ENCODE results near the gene BUD23.

DNA sequence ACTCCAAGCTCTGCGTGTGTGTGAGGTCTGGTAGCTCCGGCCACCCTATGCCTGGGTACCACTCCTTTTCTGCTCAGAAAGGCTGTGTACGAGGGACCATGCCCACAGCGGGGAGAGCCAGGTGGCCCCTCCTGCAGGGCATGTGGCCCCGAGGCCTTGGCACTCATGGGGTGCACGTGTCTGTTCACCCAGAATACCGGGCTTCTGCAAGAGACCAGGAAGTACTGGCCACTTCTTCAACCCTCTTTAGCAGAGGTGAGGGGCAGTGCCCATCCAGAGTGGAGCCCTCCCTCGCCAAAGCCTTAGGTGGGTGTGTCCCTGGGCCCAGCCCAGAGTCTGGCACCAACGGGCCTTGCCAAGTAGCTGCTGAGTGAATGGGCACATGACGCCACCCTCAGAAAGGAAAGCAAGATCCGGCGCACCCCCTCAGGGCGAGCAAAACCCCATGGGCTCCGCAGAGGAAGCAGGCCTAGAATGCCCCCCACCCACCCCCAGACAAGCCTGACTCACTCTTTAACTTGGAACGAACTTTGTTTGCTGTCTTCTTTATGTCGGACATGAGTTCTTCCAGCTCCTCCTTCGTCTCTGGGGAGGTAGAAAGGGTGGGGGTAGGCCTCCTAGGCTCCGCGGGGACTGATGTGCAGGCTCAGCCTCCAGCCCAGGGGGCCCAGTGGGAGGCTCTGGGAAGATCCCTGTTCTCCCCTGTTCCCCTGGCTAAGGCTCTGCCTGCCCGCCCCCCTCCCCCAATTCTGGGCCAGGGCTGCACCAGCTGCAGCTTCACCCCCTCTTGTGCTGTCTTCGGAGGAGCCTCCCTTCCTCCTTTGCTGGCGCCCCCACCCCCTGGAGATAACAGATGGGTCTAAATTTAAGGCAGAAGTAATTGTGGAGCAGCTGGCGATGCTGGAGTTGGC, 21.5 kb downstream of the BUD23 start:
- TF ChIP-seq POLR2AphosphoS5 (IDR thresholded peaks at IDR 0.05; ENCODE audit: insufficient read depth, low read depth, low read length), result no peak
- no peak for TF ChIP-seq POLR2A (IDR thresholded peaks at IDR 0.05; ENCODE audit: low read depth, low read length)
- no peak for TF ChIP-seq CTCF (IDR thresholded peaks at IDR 0.05; ENCODE audit: extremely low read depth in 1 of 2, insufficient read depth in 1 of 2, low read depth in 1 of 2, low read length in 2 of 2)
- no peak for TF ChIP-seq EZH2 (IDR thresholded peaks at IDR 0.05; ENCODE audit: borderline replicate concordance, low read depth, low read length, severe bottlenecking)
- no peak for TF ChIP-seq MAX (IDR thresholded peaks at IDR 0.05; ENCODE audit: insufficient read depth, insufficient read length)

Data from endothelial cell of umbilical vein (primary cell).